K562 (cell line): ENCODE data around the gene CCNT2. TPM values are rescaled to one million over a fixed set of nuclear protein-coding genes. Genes with fewer than 3 reads are reported as not detected.

Source experiments
- CBFA2T3 ChIP-seq: fragments of 450-650 bp; IDR thresholded peaks from 2 replicates; pipeline ENCODE4 v1.6.1; 2017
- CREBBP ChIP-seq: IDR thresholded peaks from one replicate; pipeline ENCODE4 v1.6.1; 2012; ENCODE audit warnings: low read depth, mild to moderate bottlenecking, control low read depth, inconsistent platforms, low read length
- HEY1 ChIP-seq: fragments of 250-450 bp; sonication (Bioruptor Pico); IDR thresholded peaks from 2 replicates; pipeline ENCODE4 v1.5.0; 2020; ENCODE audit warnings: mild to moderate bottlenecking, moderate library complexity, borderline replicate concordance
- IFI16 ChIP-seq: fragments of 250-450 bp; sonication (Bioruptor Pico); IDR thresholded peaks from 2 replicates; pipeline ENCODE4 v2.1.2; 2022; ENCODE audit warnings: mild to moderate bottlenecking, inconsistent platforms
- MAFK ChIP-seq: IDR thresholded peaks from 2 replicates; pipeline ENCODE4 v1.6.1; 2011; ENCODE audit warnings: low read length, improper control_type of control experiment
- NCOA1 ChIP-seq: fragments of 450-650 bp; IDR thresholded peaks from 2 replicates; pipeline ENCODE4 v1.6.1; 2016; ENCODE audit warnings: low read depth
- NRF1 ChIP-seq, 2 experiments: fragments of 450-650 bp; IDR thresholded peaks in 1 of 2; conservative IDR thresholded peaks in 1 of 2; 2 replicates each; pipeline ENCODE4 v1.6.1; 2014; ENCODE audit warnings: mild to moderate bottlenecking in 2 of 2
- SAFB2 ChIP-seq: fragments of 200-400 bp; formaldehyde crosslinking; IDR thresholded peaks from 2 replicates; pipeline ENCODE4 v1.6.1; 2018; ENCODE audit warnings: borderline replicate concordance, low read length, low read depth, moderate library complexity; ENCODE audit not compliant: severe bottlenecking
- SMARCA5 ChIP-seq: fragments of 450-650 bp; IDR thresholded peaks from 2 replicates; pipeline ENCODE4 v1.6.1; 2016
- SOX6 ChIP-seq: fragments of 450-650 bp; IDR thresholded peaks from 2 replicates; pipeline ENCODE4 v1.6.1; 2014; ENCODE audit warnings: mild to moderate bottlenecking
- XRCC3 ChIP-seq: fragments of 450-650 bp; IDR thresholded peaks from 2 replicates; pipeline ENCODE4 v1.6.1; 2017; ENCODE audit warnings: mild to moderate bottlenecking, moderate library complexity
- YY1 ChIP-seq, 3 experiments: IDR thresholded peaks; 2 replicates each; pipeline ENCODE4 v1.6.1; 2011; ENCODE audit warnings: low read length in 2 of 3, mild to moderate bottlenecking in 2 of 3, moderate library complexity in 2 of 3, borderline replicate concordance in 1 of 3, control low read depth in 1 of 3, low read depth in 1 of 3; ENCODE audit not compliant: insufficient read depth in 3 of 3, insufficient replicate concordance in 2 of 3, control insufficient read depth in 1 of 3, insufficient read length in 1 of 3; ENCODE audit errors: extremely low read depth in 1 of 3
- polyA plus RNA-seq, 8 experiments: library from polyadenylated mRNA; depleted of rRNA in 4 of 8; stranded (reverse) in 5 of 8; unstranded in 3 of 8; fragments of >200 nt; fragmentation: Nextera tagmentation in 2 of 8; fragmentation: Illumina TruSeq in 1 of 8; extraction: Ambion mirVana in 2 of 8; extraction: Trizol in 1 of 8; gene quantifications; 2 replicates each; pipeline versions ENCODE4 v1.2.1 to v1.2.3, GENCODE V29; 2011 to 2014; ENCODE audit warnings: inconsistent platforms in 1 of 8, missing spikeins in 1 of 8
- total RNA-seq, 7 experiments: library from RNA; depleted of rRNA in 6 of 7; stranded (reverse); fragments of >200 nt in 6 of 7; fragmentation: Illumina TruSeq in 2 of 7; extraction: Trizol in 2 of 7; gene quantifications; 2 replicates each; pipeline versions ENCODE4 v1.2.1 to v1.2.3, GENCODE V29; 2011 to 2021; ENCODE audit warnings: low replicate concordance in 1 of 7
- TF ChIP-seq, protein P1 (sequence below), 2 experiments: fragments of 450-650 bp; IDR thresholded peaks; 2 replicates each; pipeline ENCODE4 v1.6.1; 2018; ENCODE audit warnings: mild to moderate bottlenecking in 2 of 2, low read depth in 1 of 2; ENCODE audit not compliant: partially characterized antibody in 2 of 2
- TF ChIP-seq, protein P2 (sequence below): fragments of 250-450 bp; sonication (Bioruptor Pico); IDR thresholded peaks from 2 replicates; pipeline ENCODE4 v1.8.0; 2021; ENCODE audit warnings: mild to moderate bottlenecking, moderate library complexity
- TF ChIP-seq, protein P3 (sequence below): fragments of 450-650 bp; formaldehyde crosslinking; conservative IDR thresholded peaks from 2 replicates; pipeline ENCODE4 v1.4.0; 2022; ENCODE audit warnings: mild to moderate bottlenecking, missing genetic modification characterization

CCNT2 gene
- total and polyA plus RNA-seq, 9 of the 15 experiments (the other 6 are each of a cell fraction or from before 2014, with no cell fraction given) = 12.6 to 30.0 (median 22.7) TPM

DNA sequence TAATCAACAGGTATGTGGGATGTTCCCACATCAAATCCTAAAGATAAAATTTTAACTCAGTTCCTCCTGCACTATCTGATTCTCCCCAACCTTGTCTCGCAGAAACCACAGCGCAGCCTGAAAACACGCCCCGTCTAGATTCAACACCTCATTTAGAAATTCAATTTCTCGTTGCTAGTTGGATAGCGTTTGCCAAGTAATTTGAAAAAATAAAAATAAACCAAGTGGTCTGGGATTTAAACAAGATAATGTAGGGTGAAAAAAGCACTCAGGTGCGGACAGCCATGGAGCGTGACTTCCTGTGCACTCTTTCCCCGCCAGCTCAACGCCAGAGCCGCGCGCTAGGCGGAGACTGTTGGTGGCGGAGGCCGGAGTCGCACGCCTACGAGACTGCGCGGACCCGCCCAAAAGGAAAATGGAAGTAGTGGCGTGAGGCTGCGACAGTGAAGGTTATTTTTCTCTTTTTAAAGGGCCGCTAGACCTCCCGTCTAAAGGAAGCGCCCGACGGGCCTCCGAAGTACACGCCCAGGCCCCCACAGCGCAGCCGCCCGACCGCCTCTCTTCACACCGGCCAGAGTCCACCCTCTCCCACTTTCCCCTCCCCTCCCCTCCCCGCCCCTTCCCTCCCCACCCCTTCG is 615 bp upstream of the CCNT2 start (continued):
- TF ChIP-seq YY1 (IDR thresholded peaks at IDR 0.05; ENCODE audit: borderline replicate concordance in 1 of 3, control insufficient read depth in 1 of 3, extremely low read depth in 1 of 3, insufficient read depth in 3 of 3, insufficient read length in 1 of 3, insufficient replicate concordance in 2 of 3, low read depth in 1 of 3, low read length in 2 of 3) = peak; percentile 23 to 83 (median 79)
- TF ChIP-seq MAFK = no peak
- TF ChIP-seq SOX6 = no peak
- no peak for TF ChIP-seq NCOA1
- TF ChIP-seq CBFA2T3 = no peak
- TF ChIP-seq, protein P1, sequence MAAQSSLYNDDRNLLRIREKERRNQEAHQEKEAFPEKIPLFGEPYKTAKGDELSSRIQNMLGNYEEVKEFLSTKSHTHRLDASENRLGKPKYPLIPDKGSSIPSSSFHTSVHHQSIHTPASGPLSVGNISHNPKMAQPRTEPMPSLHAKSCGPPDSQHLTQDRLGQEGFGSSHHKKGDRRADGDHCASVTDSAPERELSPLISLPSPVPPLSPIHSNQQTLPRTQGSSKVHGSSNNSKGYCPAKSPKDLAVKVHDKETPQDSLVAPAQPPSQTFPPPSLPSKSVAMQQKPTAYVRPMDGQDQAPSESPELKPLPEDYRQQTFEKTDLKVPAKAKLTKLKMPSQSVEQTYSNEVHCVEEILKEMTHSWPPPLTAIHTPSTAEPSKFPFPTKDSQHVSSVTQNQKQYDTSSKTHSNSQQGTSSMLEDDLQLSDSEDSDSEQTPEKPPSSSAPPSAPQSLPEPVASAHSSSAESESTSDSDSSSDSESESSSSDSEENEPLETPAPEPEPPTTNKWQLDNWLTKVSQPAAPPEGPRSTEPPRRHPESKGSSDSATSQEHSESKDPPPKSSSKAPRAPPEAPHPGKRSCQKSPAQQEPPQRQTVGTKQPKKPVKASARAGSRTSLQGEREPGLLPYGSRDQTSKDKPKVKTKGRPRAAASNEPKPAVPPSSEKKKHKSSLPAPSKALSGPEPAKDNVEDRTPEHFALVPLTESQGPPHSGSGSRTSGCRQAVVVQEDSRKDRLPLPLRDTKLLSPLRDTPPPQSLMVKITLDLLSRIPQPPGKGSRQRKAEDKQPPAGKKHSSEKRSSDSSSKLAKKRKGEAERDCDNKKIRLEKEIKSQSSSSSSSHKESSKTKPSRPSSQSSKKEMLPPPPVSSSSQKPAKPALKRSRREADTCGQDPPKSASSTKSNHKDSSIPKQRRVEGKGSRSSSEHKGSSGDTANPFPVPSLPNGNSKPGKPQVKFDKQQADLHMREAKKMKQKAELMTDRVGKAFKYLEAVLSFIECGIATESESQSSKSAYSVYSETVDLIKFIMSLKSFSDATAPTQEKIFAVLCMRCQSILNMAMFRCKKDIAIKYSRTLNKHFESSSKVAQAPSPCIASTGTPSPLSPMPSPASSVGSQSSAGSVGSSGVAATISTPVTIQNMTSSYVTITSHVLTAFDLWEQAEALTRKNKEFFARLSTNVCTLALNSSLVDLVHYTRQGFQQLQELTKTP (IDR thresholded peaks at IDR 0.05; ENCODE audit: low read depth in 1 of 2, partially characterized antibody in 2 of 2) = no peak
- TF ChIP-seq SMARCA5 = no peak
- TF ChIP-seq XRCC3 = no peak
- TF ChIP-seq, protein P2, sequence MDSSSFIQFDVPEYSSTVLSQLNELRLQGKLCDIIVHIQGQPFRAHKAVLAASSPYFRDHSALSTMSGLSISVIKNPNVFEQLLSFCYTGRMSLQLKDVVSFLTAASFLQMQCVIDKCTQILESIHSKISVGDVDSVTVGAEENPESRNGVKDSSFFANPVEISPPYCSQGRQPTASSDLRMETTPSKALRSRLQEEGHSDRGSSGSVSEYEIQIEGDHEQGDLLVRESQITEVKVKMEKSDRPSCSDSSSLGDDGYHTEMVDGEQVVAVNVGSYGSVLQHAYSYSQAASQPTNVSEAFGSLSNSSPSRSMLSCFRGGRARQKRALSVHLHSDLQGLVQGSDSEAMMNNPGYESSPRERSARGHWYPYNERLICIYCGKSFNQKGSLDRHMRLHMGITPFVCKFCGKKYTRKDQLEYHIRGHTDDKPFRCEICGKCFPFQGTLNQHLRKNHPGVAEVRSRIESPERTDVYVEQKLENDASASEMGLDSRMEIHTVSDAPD (CRISPR knock-in tag) = no peak
- TF ChIP-seq HEY1 = no peak
- TF ChIP-seq, protein P3, sequence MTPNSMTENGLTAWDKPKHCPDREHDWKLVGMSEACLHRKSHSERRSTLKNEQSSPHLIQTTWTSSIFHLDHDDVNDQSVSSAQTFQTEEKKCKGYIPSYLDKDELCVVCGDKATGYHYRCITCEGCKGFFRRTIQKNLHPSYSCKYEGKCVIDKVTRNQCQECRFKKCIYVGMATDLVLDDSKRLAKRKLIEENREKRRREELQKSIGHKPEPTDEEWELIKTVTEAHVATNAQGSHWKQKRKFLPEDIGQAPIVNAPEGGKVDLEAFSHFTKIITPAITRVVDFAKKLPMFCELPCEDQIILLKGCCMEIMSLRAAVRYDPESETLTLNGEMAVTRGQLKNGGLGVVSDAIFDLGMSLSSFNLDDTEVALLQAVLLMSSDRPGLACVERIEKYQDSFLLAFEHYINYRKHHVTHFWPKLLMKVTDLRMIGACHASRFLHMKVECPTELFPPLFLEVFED (CRISPR knock-in tag) = no peak
- no peak for TF ChIP-seq NRF1 (conservative IDR thresholded peaks at IDR 0.05 in 1 of 2, IDR thresholded peaks at IDR 0.05 in 1 of 2)
- no peak for TF ChIP-seq IFI16 (CRISPR knock-in tag)
- TF ChIP-seq SAFB2 = no peak
- TF ChIP-seq CREBBP = no peak
